ENCODE results near the gene FBXL4.

DNA sequence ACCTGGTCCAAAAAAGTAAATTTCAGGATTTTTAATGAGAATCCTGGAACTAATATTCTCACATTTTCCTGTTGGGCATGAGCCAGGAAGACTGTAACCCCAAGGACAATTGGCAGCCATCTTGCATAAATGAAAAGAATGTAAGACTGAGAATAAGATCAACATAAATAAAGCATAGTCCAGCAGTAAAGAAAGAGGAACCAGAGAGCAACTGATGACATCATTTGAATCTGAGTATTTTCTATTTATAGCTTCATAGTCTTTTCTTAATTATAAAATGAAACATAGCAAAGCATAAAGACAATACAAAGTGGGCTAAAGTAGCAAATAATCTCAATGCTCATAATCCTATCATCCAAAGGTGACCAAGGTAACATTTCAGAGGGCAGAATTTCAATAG is 26.6 kb upstream of the FBXL4 start:
- TF ChIP-seq, protein P1, sequence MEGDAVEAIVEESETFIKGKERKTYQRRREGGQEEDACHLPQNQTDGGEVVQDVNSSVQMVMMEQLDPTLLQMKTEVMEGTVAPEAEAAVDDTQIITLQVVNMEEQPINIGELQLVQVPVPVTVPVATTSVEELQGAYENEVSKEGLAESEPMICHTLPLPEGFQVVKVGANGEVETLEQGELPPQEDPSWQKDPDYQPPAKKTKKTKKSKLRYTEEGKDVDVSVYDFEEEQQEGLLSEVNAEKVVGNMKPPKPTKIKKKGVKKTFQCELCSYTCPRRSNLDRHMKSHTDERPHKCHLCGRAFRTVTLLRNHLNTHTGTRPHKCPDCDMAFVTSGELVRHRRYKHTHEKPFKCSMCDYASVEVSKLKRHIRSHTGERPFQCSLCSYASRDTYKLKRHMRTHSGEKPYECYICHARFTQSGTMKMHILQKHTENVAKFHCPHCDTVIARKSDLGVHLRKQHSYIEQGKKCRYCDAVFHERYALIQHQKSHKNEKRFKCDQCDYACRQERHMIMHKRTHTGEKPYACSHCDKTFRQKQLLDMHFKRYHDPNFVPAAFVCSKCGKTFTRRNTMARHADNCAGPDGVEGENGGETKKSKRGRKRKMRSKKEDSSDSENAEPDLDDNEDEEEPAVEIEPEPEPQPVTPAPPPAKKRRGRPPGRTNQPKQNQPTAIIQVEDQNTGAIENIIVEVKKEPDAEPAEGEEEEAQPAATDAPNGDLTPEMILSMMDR (IDR thresholded peaks at IDR 0.05): no peak
- TF ChIP-seq CHD2 (IDR thresholded peaks at IDR 0.05; ENCODE audit: low read length, partially characterized antibody) (no peak), FOSL2 (IDR thresholded peaks at IDR 0.05; ENCODE audit: borderline replicate concordance, low read depth) (no peak), RXRA (IDR thresholded peaks at IDR 0.05; ENCODE audit: borderline replicate concordance, low read depth) (no peak), FOXJ3 (CRISPR knock-in tag; IDR thresholded peaks at IDR 0.05) (no peak), POLR2AphosphoS5 (IDR thresholded peaks at IDR 0.05; ENCODE audit: low read depth, low read length) (no peak), JUND (IDR thresholded peaks at IDR 0.05) (no peak), EZH2phosphoT487 (IDR thresholded peaks at IDR 0.05; ENCODE audit: borderline replicate concordance, low read depth) (no peak), SMC3 (IDR thresholded peaks at IDR 0.05; ENCODE audit: low read depth, low read length) (no peak), NFIC (IDR thresholded peaks at IDR 0.05; ENCODE audit: borderline replicate concordance) (no peak), RAD21 (IDR thresholded peaks at IDR 0.05; ENCODE audit: low read length) (no peak), MXI1 (IDR thresholded peaks at IDR 0.05; ENCODE audit: low read depth, low read length) (no peak)
- TF ChIP-seq, protein P2, sequence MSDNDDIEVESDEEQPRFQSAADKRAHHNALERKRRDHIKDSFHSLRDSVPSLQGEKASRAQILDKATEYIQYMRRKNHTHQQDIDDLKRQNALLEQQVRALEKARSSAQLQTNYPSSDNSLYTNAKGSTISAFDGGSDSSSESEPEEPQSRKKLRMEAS (IDR thresholded peaks at IDR 0.05; ENCODE audit: low read depth): no peak
